Panc1 (cell line): ENCODE data around the gene GARIN6. TPM values are rescaled to one million over a fixed set of nuclear protein-coding genes. Genes with fewer than 3 reads are reported as not detected.

Source experiments
- ATAC-seq: fragments of 200-7000 bp; cut with Tn5 transposase; 2 replicates; pipeline ENCODE4 v1.9.1; 2020; ENCODE audit warnings: mild to moderate bottlenecking, moderate library complexity
- BruUV-seq: library from RNA; stranded (reverse); fragments of 400-500 nt; replicated peaks from 2 replicates; lab custom pipeline; 2021; lab: Mats Ljungman, UMichigan
- CTCF ChIA-PET: fragments of 300-600 bp; sonication (Branson Sonifier 250); formaldehyde crosslinking; loops from one replicate; lab custom pipeline; 2022; ENCODE audit warnings: antibody characterized with exemption; lab: Charles Lee
- POLR2A ChIA-PET: fragments of 300-600 bp; sonication (Branson Sonifier 250); formaldehyde crosslinking; loops from one replicate; lab custom pipeline; 2022; ENCODE audit warnings: antibody characterized with exemption; lab: Charles Lee
- DNase-seq: peaks from one replicate; pipeline ENCODE4 v3.0.0-alpha.2; 2010; ENCODE audit warnings: low read depth, low spot score
- H3K27ac ChIP-seq: 2 replicates; pipeline ENCODE4 v1.5.1; 2011; ENCODE audit warnings: mild to moderate bottlenecking, low read length, inconsistent platforms
- H3K27me3 ChIP-seq: fragments of 200-500 bp; sonication (Bioruptor generic); 2 replicates; pipeline ENCODE4 v1.6.0; 2014; ENCODE audit warnings: low read length, inconsistent platforms; ENCODE audit not compliant: control insufficient read depth, insufficient read depth
- H3K36me3 ChIP-seq: fragments of 200-500 bp; sonication (Bioruptor generic); 2 replicates; pipeline ENCODE4 v1.5.1; 2014; ENCODE audit warnings: inconsistent platforms, mild to moderate bottlenecking, low read length, moderate library complexity; ENCODE audit not compliant: control insufficient read depth, insufficient read depth
- H3K4me1 ChIP-seq: 2 replicates; pipeline ENCODE4 v1.5.1; 2011; ENCODE audit warnings: inconsistent platforms, mild to moderate bottlenecking, low read length, moderate library complexity; ENCODE audit not compliant: control insufficient read depth, insufficient read depth
- H3K4me3 ChIP-seq, 2 experiments: 2 replicates each; pipeline ENCODE4 v1.5.1; 2011 to 2012; ENCODE audit warnings: low read depth in 2 of 2, low read length in 2 of 2, mild to moderate bottlenecking in 2 of 2, inconsistent platforms in 1 of 2, moderate library complexity in 1 of 2
- H3K9me3 ChIP-seq: fragments of 200-500 bp; sonication (Bioruptor generic); 2 replicates; pipeline ENCODE4 v1.5.1; 2014; ENCODE audit warnings: low read depth, mild to moderate bottlenecking, inconsistent platforms, low read length, moderate library complexity; ENCODE audit not compliant: control insufficient read depth, insufficient read depth
- POLR2AphosphoS5 ChIP-seq: IDR thresholded peaks from 2 replicates; pipeline ENCODE4 v1.6.1; 2012; ENCODE audit warnings: mild to moderate bottlenecking, low read depth, low read length, moderate library complexity
- SIN3A ChIP-seq: IDR thresholded peaks from 2 replicates; pipeline ENCODE4 v1.6.1; 2012; ENCODE audit warnings: low read depth, mild to moderate bottlenecking, low read length, moderate library complexity, borderline replicate concordance; ENCODE audit not compliant: insufficient read depth
- TCF7L2 ChIP-seq: IDR thresholded peaks from 2 replicates; pipeline ENCODE4 v1.6.1; 2011; ENCODE audit warnings: mild to moderate bottlenecking, low read depth, low read length, inconsistent platforms
- in situ Hi-C: cut with HindIII; loops from 2 replicates; pipeline ENCODE4 v1.10.0; 2016; ENCODE audit warnings: low sequenced_read_pairs, low pct_unique_long_range_greater_than_20kb
- intact Hi-C: fragments of 100-400 bp; cut with micrococcal nuclease; formaldehyde crosslinking; loops from one replicate; pipeline ENCODE4 v1.10.0; 2022; ENCODE audit not compliant: unreplicated experiment
- total RNA-seq: library from RNA; stranded (reverse); gene quantifications from one replicate; pipeline ENCODE4 v1.2.1, GENCODE V29; 2021; ENCODE audit not compliant: unreplicated experiment
- TF ChIP-seq, protein P1 (sequence below): fragments of 450-650 bp; IDR thresholded peaks from 2 replicates; pipeline ENCODE4 v1.5.1; 2017; ENCODE audit warnings: mild to moderate bottlenecking
- TF ChIP-seq, protein P2 (sequence below), 2 experiments: IDR thresholded peaks; 2 replicates each; pipeline ENCODE4 v1.6.1; 2011 to 2012; ENCODE audit warnings: low read depth in 2 of 2, control low read depth in 1 of 2, low read length in 1 of 2, mild to moderate bottlenecking in 1 of 2, moderate library complexity in 1 of 2; ENCODE audit not compliant: insufficient read depth in 1 of 2

The GARIN6 gene
- total RNA-seq, 1 experiment from 2014 or later: not detected

GRCh38 chr12:99611117-99611516 is 36.4 kb upstream of the GARIN6 start:
- TF ChIP-seq POLR2AphosphoS5 (no peak), TCF7L2 (no peak), SIN3A (no peak)
- TF ChIP-seq, protein P1, sequence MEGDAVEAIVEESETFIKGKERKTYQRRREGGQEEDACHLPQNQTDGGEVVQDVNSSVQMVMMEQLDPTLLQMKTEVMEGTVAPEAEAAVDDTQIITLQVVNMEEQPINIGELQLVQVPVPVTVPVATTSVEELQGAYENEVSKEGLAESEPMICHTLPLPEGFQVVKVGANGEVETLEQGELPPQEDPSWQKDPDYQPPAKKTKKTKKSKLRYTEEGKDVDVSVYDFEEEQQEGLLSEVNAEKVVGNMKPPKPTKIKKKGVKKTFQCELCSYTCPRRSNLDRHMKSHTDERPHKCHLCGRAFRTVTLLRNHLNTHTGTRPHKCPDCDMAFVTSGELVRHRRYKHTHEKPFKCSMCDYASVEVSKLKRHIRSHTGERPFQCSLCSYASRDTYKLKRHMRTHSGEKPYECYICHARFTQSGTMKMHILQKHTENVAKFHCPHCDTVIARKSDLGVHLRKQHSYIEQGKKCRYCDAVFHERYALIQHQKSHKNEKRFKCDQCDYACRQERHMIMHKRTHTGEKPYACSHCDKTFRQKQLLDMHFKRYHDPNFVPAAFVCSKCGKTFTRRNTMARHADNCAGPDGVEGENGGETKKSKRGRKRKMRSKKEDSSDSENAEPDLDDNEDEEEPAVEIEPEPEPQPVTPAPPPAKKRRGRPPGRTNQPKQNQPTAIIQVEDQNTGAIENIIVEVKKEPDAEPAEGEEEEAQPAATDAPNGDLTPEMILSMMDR: no peak
- ChIA-PET POLR2A (no interaction called here), CTCF (no interaction called here)
- H3K9me3 ChIP-seq: no peaks in the 10 kb centered on the region
- no peak overlapping the region for H3K27ac ChIP-seq
- intact Hi-C loops (no loop called here), in situ Hi-C loops (no loop called here)
- H3K36me3 ChIP-seq: no peaks in the 10 kb centered on the region
- no peak for DNase-seq
- no peaks in the 10 kb centered on the region for H3K4me1 ChIP-seq
- ATAC-seq: no peak
- no peak overlapping the region for H3K4me3 ChIP-seq
- no peaks in the 10 kb centered on the region for H3K27me3 ChIP-seq
- BruUV-seq: no TSS peak

DNA sequence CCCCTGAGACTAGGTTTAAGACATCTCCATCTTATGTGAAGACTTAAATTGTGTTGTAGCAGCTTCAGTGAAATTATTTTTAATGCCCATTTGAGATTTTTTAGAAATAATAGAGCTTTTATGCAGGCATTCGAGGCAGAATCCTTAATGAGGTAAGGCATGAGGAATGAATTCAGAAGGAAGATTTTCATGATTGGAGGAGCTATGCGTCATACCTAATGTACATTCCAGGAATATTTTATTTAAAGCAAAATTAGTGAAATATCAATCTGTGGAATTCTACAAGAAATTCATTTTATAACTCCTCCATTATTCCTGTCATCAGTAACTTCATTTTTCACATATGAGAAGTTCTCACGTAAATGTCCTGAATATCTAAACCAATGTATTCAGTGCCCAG is 36.0 kb upstream of the GARIN6 start:
- no peaks in the 10 kb centered on the region for H3K27me3 ChIP-seq
- TF ChIP-seq, protein P2, sequence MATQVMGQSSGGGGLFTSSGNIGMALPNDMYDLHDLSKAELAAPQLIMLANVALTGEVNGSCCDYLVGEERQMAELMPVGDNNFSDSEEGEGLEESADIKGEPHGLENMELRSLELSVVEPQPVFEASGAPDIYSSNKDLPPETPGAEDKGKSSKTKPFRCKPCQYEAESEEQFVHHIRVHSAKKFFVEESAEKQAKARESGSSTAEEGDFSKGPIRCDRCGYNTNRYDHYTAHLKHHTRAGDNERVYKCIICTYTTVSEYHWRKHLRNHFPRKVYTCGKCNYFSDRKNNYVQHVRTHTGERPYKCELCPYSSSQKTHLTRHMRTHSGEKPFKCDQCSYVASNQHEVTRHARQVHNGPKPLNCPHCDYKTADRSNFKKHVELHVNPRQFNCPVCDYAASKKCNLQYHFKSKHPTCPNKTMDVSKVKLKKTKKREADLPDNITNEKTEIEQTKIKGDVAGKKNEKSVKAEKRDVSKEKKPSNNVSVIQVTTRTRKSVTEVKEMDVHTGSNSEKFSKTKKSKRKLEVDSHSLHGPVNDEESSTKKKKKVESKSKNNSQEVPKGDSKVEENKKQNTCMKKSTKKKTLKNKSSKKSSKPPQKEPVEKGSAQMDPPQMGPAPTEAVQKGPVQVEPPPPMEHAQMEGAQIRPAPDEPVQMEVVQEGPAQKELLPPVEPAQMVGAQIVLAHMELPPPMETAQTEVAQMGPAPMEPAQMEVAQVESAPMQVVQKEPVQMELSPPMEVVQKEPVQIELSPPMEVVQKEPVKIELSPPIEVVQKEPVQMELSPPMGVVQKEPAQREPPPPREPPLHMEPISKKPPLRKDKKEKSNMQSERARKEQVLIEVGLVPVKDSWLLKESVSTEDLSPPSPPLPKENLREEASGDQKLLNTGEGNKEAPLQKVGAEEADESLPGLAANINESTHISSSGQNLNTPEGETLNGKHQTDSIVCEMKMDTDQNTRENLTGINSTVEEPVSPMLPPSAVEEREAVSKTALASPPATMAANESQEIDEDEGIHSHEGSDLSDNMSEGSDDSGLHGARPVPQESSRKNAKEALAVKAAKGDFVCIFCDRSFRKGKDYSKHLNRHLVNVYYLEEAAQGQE (IDR thresholded peaks at IDR 0.05; ENCODE audit: insufficient read depth in 1 of 2, low read depth in 2 of 2, low read length in 1 of 2): no peak
- TF ChIP-seq TCF7L2 (no peak), POLR2AphosphoS5 (no peak), SIN3A (no peak)
- TF ChIP-seq, protein P1: no peak
- ATAC-seq: no peak
- no peaks in the 10 kb centered on the region for H3K4me1 ChIP-seq
- POLR2A ChIA-PET: no interaction called here
- CTCF ChIA-PET: no interaction called here
- no TSS peak for BruUV-seq
- DNase-seq: no peak
- in situ Hi-C loops: no loop called here
- H3K9me3 ChIP-seq: no peaks in the 10 kb centered on the region
- no peak overlapping the region for H3K4me3 ChIP-seq
- H3K36me3 ChIP-seq: no peaks in the 10 kb centered on the region
- no peak overlapping the region for H3K27ac ChIP-seq
- intact Hi-C loops: no loop called here
